ENCODE measurements around the gene ARF3.
"Not testable (repeated sequence)": the region's sequence is repeated elsewhere in the genome, so short reads cannot be mapped to it uniquely, and the experiment has no call there.

Gene ARF3

GRCh38 chr12:48924617-48925303, 32.5 kb downstream of the ARF3 start:
- DNase-seq = peak; percentile 84

- no peak for DNase-seq
Measured at GRCh38 chr12:48923117-48923516, 34.2 kb downstream of the ARF3 start.

GRCh38 chr12:48917857-48918537, 39.3 kb downstream of the ARF3 start:
- DNase-seq = peak; percentile 87

- DNase-seq = no peak
Measured at GRCh38 chr12:48910196-48910595, 47.1 kb downstream of the ARF3 start.

- not testable (repeated sequence) for DNase-seq
Measured at GRCh38 chr12:48909698-48910097, 47.6 kb downstream of the ARF3 start.

- no peak for DNase-seq
Measured at GRCh38 chr12:48907245-48907644, 50.0 kb downstream of the ARF3 start.

GRCh38 chr12:48903982-48904411, 53.3 kb downstream of the ARF3 start:
- peak; percentile 96 for DNase-seq

GRCh38 chr12:48903363-48903981, 53.8 kb downstream of the ARF3 start:
- no peak for DNase-seq

- DNase-seq = no peak
Measured at GRCh38 chr12:48901278-48901677, 56.0 kb downstream of the ARF3 start.

- DNase-seq = no peak
Measured at GRCh38 chr12:48899651-48900050, 57.6 kb downstream of the ARF3 start.

- no peak for DNase-seq
Measured at GRCh38 chr12:48894271-48894670, 63.0 kb downstream of the ARF3 start.

- peak; percentile 85 for DNase-seq
Measured at GRCh38 chr12:48890657-48891418, 66.4 kb downstream of the ARF3 start.

- DNase-seq = no peak
Measured at GRCh38 chr12:48889679-48890078, 67.6 kb downstream of the ARF3 start.

Data from hematopoietic multipotent progenitor cell treated with erythropoietin and hydrocortisone succinate and interleukin-3 and kit ligand, for 4 days (in vitro differentiated cells).